ENCODE data around the gene ELP6. TPM values are rescaled to one million over a fixed set of nuclear protein-coding genes. Genes with fewer than 3 reads are reported as not detected.
"Not testable (repeated sequence)": the region's sequence is repeated elsewhere in the genome, so short reads cannot be mapped to it uniquely, and the experiment has no call there.

ELP6 gene
- total and polyA plus RNA-seq, 2 donors: 28.0 to 43.5 TPM

DNA sequence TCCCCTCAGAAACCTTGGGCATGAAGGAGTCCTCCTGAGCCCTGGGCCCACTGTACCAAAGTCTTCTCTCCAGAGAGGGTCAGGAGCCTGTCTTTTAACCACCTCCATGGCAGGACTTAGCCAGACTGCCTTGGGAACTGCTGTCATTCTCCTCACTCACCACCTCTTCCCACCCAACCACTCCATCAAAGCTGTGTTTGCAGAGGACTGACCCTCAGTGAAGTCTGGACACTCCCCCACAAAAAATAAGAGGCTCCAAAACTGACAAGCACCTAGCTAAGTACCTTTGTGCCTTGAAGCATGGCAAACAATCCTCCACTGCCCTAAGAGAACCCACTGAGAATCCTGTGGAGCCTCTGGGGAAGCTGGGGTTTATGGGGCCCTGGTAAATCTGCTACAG, 35.5 kb downstream of the ELP6 start:
- Histone ChIP-seq H3K27me3 (ENCODE audit: control insufficient read depth in 2 of 2, insufficient read depth in 1 of 2, low read length in 1 of 2) (no peaks in the 10 kb centered on the region), H3K4me1 (ENCODE audit: control insufficient read depth in 2 of 2, insufficient read depth in 2 of 2, low read length in 2 of 2) (peaks cover 8 to 11% of the 10 kb centered on the region in 2 donors), H3K27ac (ENCODE audit: low read depth in 1 of 2, low read length in 1 of 2) (no peak overlapping the region), H3K36me3 (ENCODE audit: control insufficient read depth in 2 of 2, insufficient read depth in 2 of 2, low read length in 1 of 2) (no peaks in the 10 kb centered on the region), H3K4me3 (ENCODE audit: low read length in 2 of 2) (no peak overlapping the region), H3K9me3 (ENCODE audit: control insufficient read depth in 2 of 2, insufficient read depth in 1 of 2, low read length in 1 of 2) (no peaks in the 10 kb centered on the region)
- DNase-seq (ENCODE audit: low read depth in 6 of 9, low spot score in 9 of 9): no peak

DNA sequence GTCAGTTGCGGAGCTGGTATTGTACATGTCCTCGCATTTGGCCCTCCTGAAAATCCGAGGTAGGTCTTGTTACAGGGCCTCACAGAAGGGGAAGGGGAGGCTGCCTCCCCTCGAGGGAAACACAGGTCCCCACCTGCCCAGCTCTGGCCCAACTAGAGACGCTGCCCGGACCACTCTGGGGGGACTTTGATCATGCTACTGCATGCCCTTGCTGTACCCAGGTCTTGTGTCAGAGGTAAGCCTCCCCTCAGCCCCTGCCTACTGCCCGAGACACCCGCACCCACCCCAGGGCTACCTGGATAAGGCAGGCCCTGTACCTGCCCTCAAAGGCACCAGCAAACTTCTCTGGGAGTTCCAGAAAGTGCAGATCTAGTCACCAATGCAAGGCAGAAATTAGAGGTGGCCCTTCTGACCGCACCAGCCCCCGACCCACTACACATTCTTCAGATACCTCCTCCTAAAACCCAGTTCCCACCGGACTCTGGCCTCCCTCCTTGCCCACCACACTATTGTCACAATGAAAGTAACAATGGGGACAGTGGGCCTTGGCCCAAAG, 36.8 kb downstream of the ELP6 start:
- WGBS: 92% methylated on average over 11 of the region's 11 CpGs
- Histone ChIP-seq H3K9me3 (ENCODE audit: control insufficient read depth in 2 of 2, insufficient read depth in 1 of 2, low read length in 1 of 2) (no peaks in the 10 kb centered on the region), H3K27me3 (ENCODE audit: control insufficient read depth in 2 of 2, insufficient read depth in 1 of 2, low read length in 1 of 2) (no peaks in the 10 kb centered on the region), H3K4me1 (ENCODE audit: control insufficient read depth in 2 of 2, insufficient read depth in 2 of 2, low read length in 2 of 2) (peaks cover 8 to 11% of the 10 kb centered on the region in 2 donors), H3K27ac (ENCODE audit: low read depth in 1 of 2, low read length in 1 of 2) (no peak overlapping the region), H3K4me3 (ENCODE audit: low read length in 2 of 2) (no peak overlapping the region), H3K36me3 (ENCODE audit: control insufficient read depth in 2 of 2, insufficient read depth in 2 of 2, low read length in 1 of 2) (no peaks in the 10 kb centered on the region)
- DNase-seq (ENCODE audit: low read depth in 6 of 9, low spot score in 9 of 9): no peak

DNA sequence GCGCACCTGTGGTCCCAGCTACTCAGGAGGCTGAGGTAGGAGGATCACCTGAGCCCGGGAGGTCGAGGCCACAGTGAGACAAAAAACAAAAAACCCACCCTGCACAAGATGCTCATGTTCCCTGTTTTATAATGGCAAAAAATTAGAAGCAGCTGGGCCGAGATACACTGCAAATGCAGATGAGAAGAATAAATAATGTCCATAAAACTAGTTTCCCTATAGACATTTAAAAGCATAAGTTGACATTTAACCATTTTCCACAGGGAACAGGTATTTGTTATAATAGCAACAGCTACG, 37.2 kb downstream of the ELP6 start:
- Histone ChIP-seq H3K9me3 (ENCODE audit: control insufficient read depth in 2 of 2, insufficient read depth in 1 of 2, low read length in 1 of 2) (no peaks in the 10 kb centered on the region), H3K27me3 (ENCODE audit: control insufficient read depth in 2 of 2, insufficient read depth in 1 of 2, low read length in 1 of 2) (no peaks in the 10 kb centered on the region), H3K4me3 (ENCODE audit: low read length in 2 of 2) (peak overlapping the region; percentile 63 to 98), H3K36me3 (ENCODE audit: control insufficient read depth in 2 of 2, insufficient read depth in 2 of 2, low read length in 1 of 2) (no peaks in the 10 kb centered on the region), H3K4me1 (ENCODE audit: control insufficient read depth in 2 of 2, insufficient read depth in 2 of 2, low read length in 2 of 2) (peaks cover 8 to 11% of the 10 kb centered on the region in 2 donors), H3K27ac (ENCODE audit: low read depth in 1 of 2, low read length in 1 of 2) (peak overlapping the region; percentile 65 to 75)
- WGBS: 74% methylated on average over 5 of the region's 5 CpGs
- DNase-seq (ENCODE audit: low read depth in 6 of 9, low spot score in 9 of 9): peak in 1 of 9 donors; percentile 9

DNA sequence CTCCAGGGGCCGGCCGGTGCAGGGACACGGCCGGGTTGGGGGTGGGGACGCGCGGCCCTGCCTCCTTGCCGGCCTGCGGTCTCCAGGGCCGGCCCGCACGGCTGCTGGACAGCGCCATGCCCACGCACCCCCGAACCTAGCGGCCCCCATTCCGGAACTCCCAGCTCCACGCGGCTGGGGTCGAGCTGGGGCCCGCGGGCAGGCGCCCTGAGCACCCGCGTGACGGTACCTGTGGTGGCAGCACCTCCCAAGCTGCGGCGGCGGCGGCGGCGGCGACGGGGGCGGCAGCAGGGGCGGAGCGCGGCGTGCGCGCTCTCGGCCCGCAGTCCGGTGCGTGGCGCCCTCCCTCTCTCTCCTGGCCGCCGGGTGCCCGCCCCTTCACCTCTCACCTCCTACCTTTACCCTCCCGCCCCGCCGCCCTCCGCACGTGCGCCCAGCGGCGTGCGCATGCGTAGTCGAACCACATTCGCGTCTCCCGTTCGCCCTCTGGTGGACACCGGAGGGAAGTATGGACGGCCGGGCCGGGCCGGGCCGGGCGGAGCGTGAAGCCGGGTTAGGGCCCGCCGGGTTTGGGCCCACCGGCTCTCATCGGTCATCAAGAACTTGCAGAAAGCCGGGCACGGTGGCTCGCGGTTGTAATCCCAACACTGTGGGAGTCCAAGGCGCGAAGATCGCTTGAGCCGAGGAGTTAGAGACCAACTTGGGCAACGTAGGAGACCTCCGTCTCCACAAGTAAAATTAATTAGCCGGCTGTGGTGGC, 37.8 kb downstream of the ELP6 start, which contains the start of gene SCAP:
TSS of gene SCAP (minus strand) at position 372 of the 760 bp plus-strand sequence. CDS start 32,948 bp downstream, outside the sequence.
- 4% methylated on average over 88 of the region's 88 CpGs for WGBS
- H3K4me1 ChIP-seq (ENCODE audit: control insufficient read depth in 2 of 2, insufficient read depth in 2 of 2, low read length in 2 of 2): peaks cover 8 to 11% of the 10 kb centered on the region in 2 donors
- no peaks in the 10 kb centered on the region for H3K36me3 ChIP-seq (ENCODE audit: control insufficient read depth in 2 of 2, insufficient read depth in 2 of 2, low read length in 1 of 2)
- H3K27ac ChIP-seq (ENCODE audit: low read depth in 1 of 2, low read length in 1 of 2): peak within 1 kb of the TSS; percentile 65 to 91
- no peaks in the 10 kb centered on the region for H3K27me3 ChIP-seq (ENCODE audit: control insufficient read depth in 2 of 2, insufficient read depth in 1 of 2, low read length in 1 of 2)
- peak within 1 kb of the TSS; percentile 63 to 98 for H3K4me3 ChIP-seq (ENCODE audit: low read length in 2 of 2)
- no peaks in the 10 kb centered on the region for H3K9me3 ChIP-seq (ENCODE audit: control insufficient read depth in 2 of 2, insufficient read depth in 1 of 2, low read length in 1 of 2)
- peak; percentile 67 to 95 (median 88) for DNase-seq (ENCODE audit: low read depth in 6 of 9, low spot score in 9 of 9)

DNA sequence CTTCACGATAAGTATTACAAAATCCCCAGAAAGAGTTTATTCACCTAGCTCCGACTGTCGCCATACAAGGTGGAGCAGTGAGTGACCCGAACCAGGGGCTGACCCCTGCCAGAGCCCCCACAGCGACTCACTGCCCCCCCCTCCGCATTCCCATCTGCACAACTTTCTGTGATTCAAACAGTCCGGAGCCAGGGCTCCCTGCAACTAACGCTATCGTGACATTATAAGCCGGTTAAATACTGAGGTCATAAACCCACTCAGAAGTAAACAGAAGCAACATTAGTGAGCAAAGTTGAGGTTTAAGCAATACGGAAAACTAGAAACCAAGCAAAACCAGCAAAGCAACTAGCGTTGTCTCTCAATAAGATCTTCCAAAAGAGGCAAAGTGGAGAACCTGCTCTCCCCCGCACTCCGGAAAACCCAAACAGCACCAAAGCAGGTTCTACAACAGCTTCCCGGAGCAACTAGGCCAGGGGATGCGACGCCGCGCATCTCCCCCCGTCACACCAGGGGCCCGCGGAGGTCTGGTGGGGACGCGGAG, 38.4 kb downstream of the ELP6 start:
- DNase-seq (ENCODE audit: low read depth in 6 of 9, low spot score in 9 of 9): peak in 4 of 9 donors; percentile 15 to 66 (median 35)
- under 1% methylated on average over 24 of the region's 24 CpGs for WGBS
- peak overlapping the region; percentile 54 to 91 for H3K27ac ChIP-seq (ENCODE audit: low read depth in 1 of 2, low read length in 1 of 2)
- no peaks in the 10 kb centered on the region for H3K27me3 ChIP-seq (ENCODE audit: control insufficient read depth in 2 of 2, insufficient read depth in 1 of 2, low read length in 1 of 2)
- H3K9me3 ChIP-seq (ENCODE audit: control insufficient read depth in 2 of 2, insufficient read depth in 1 of 2, low read length in 1 of 2): no peaks in the 10 kb centered on the region
- peak overlapping the region; percentile 63 to 98 for H3K4me3 ChIP-seq (ENCODE audit: low read length in 2 of 2)
- peaks cover 8 to 11% of the 10 kb centered on the region in 2 donors for H3K4me1 ChIP-seq (ENCODE audit: control insufficient read depth in 2 of 2, insufficient read depth in 2 of 2, low read length in 2 of 2)
- no peaks in the 10 kb centered on the region for H3K36me3 ChIP-seq (ENCODE audit: control insufficient read depth in 2 of 2, insufficient read depth in 2 of 2, low read length in 1 of 2)

DNA sequence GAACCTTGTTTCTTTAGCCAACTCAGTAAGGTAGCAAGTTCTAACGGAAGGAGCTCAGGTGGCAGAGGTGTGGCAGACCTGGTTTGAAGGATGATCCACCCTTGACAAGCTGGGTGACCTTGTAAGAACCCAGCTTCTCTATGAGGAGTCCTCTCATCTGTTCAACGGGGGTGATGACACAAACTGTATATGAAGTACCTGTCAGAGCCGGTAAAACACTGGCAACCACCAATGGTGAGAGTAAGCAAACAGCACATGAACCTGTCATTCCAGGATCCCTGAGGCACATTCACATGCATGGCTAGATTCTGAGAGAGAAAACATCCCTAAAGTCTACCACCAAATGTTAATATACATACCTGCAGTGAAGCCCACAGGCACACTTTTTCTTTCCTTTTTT, 40.1 kb downstream of the ELP6 start:
- H3K4me1 ChIP-seq (ENCODE audit: control insufficient read depth in 2 of 2, insufficient read depth in 2 of 2, low read length in 2 of 2): peaks cover 8 to 11% of the 10 kb centered on the region in 2 donors
- no peaks in the 10 kb centered on the region for H3K27me3 ChIP-seq (ENCODE audit: control insufficient read depth in 2 of 2, insufficient read depth in 1 of 2, low read length in 1 of 2)
- no peak for DNase-seq (ENCODE audit: low read depth in 6 of 9, low spot score in 9 of 9)
- H3K27ac ChIP-seq (ENCODE audit: low read depth in 1 of 2, low read length in 1 of 2): no peak overlapping the region
- no peak overlapping the region for H3K4me3 ChIP-seq (ENCODE audit: low read length in 2 of 2)
- peaks cover 0 to 3% of the 10 kb centered on the region in 2 donors for H3K36me3 ChIP-seq (ENCODE audit: control insufficient read depth in 2 of 2, insufficient read depth in 2 of 2, low read length in 1 of 2)
- H3K9me3 ChIP-seq (ENCODE audit: control insufficient read depth in 2 of 2, insufficient read depth in 1 of 2, low read length in 1 of 2): peaks cover 0 to 4% of the 10 kb centered on the region in 2 donors
- 87% methylated on average over 3 of the region's 3 CpGs for WGBS

DNA sequence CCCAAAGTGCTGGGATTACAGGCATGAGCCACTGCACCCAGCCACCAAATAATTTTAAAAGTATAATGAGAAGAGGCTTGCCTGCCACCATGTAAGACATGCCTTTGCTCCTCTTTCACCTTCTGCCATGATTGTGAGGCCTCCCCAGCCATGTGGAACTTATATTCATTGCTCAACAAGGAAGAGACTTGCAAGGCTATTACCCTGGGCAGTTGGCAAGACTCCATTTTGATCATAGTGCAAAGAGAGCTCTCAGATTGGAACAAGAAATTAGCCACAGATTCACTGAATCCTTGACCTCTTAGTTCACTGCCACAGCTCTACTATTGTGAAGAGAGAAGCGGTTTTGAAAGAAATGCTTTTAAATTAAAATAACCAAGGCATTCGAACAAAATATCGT, 43.9 kb downstream of the ELP6 start:
- Histone ChIP-seq H3K4me1 (ENCODE audit: control insufficient read depth in 2 of 2, insufficient read depth in 2 of 2, low read length in 2 of 2) (peaks cover 3 to 6% of the 10 kb centered on the region in 2 donors), H3K4me3 (ENCODE audit: low read length in 2 of 2) (no peak overlapping the region), H3K9me3 (ENCODE audit: control insufficient read depth in 2 of 2, insufficient read depth in 1 of 2, low read length in 1 of 2) (peaks cover 0 to 4% of the 10 kb centered on the region in 2 donors), H3K27ac (ENCODE audit: low read depth in 1 of 2, low read length in 1 of 2) (no peak overlapping the region), H3K36me3 (ENCODE audit: control insufficient read depth in 2 of 2, insufficient read depth in 2 of 2, low read length in 1 of 2) (peaks cover 0 to 3% of the 10 kb centered on the region in 2 donors), H3K27me3 (ENCODE audit: control insufficient read depth in 2 of 2, insufficient read depth in 1 of 2, low read length in 1 of 2) (no peaks in the 10 kb centered on the region)
- WGBS: 85% methylated on average over 3 of the region's 3 CpGs
- no peak for DNase-seq (ENCODE audit: low read depth in 6 of 9, low spot score in 9 of 9)

DNA sequence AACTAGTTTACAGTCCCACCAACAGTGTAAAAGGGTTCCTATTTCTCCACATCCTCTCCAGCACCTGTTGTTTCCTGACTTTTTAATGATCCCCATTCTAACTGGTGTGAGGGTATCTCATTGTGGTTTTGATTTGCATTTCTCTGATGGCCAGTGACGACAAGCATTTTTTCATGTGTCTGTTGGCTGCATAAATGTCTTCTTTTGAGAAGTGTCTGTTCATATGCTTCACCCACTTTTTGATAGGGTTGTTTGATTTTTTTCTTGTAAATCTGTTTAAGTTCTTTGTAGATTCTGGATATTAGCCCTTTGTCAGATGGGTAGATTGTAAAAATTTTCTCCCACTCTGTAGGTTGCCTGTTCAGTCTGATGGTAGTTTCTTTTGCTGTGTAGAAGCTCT, 45.2 kb downstream of the ELP6 start:
- 100% methylated on average over 1 of the region's 1 CpG for WGBS
- H3K27me3 ChIP-seq (ENCODE audit: control insufficient read depth in 2 of 2, insufficient read depth in 1 of 2, low read length in 1 of 2); DNase-seq (ENCODE audit: low read depth in 6 of 9, low spot score in 9 of 9); H3K36me3 ChIP-seq (ENCODE audit: control insufficient read depth in 2 of 2, insufficient read depth in 2 of 2, low read length in 1 of 2); H3K9me3 ChIP-seq (ENCODE audit: control insufficient read depth in 2 of 2, insufficient read depth in 1 of 2, low read length in 1 of 2); H3K27ac ChIP-seq (ENCODE audit: low read depth in 1 of 2, low read length in 1 of 2); H3K4me3 ChIP-seq (ENCODE audit: low read length in 2 of 2); H3K4me1 ChIP-seq (ENCODE audit: control insufficient read depth in 2 of 2, insufficient read depth in 2 of 2, low read length in 2 of 2): not testable (repeated sequence)

DNA sequence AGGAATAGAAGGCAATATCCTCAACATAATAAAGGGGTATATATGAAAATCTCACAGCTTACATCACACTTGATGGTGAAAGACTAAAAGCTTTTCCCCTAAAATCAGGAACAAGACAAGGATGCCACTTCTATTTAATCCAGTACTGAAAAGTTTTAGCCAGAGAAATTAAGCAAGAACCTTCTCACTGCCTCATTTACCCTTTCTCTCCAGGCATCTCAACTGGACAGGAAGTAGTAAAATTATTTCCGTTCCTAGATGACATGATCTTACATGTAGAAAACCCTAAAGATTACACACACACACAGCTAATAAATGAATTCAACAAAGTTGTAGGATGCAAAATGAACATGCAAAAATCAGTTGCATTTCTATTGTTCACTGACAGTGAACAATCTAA, 48.9 kb downstream of the ELP6 start:
- WGBS: 84% methylated on average over 1 of the region's 1 CpG
- H3K27ac ChIP-seq (ENCODE audit: low read depth in 1 of 2, low read length in 1 of 2): no peak overlapping the region

More for the DNA sequence above, 48.9 kb downstream of the ELP6 start:
- no peaks in the 10 kb centered on the region for H3K27me3 ChIP-seq (ENCODE audit: control insufficient read depth in 2 of 2, insufficient read depth in 1 of 2, low read length in 1 of 2)
- DNase-seq (ENCODE audit: low read depth in 6 of 9, low spot score in 9 of 9): no peak
- no peak overlapping the region for H3K4me3 ChIP-seq (ENCODE audit: low read length in 2 of 2)
- no peaks in the 10 kb centered on the region for H3K4me1 ChIP-seq (ENCODE audit: control insufficient read depth in 2 of 2, insufficient read depth in 2 of 2, low read length in 2 of 2)
- H3K36me3 ChIP-seq (ENCODE audit: control insufficient read depth in 2 of 2, insufficient read depth in 2 of 2, low read length in 1 of 2): peaks cover 0 to 3% of the 10 kb centered on the region in 2 donors
- H3K9me3 ChIP-seq (ENCODE audit: control insufficient read depth in 2 of 2, insufficient read depth in 1 of 2, low read length in 1 of 2): peaks cover 0 to 11% of the 10 kb centered on the region in 2 donors
